NB4 (cell line): ENCODE data around the gene HSD17B2.

Experiments used
- CTCF ChIP-seq: IDR thresholded peaks from one replicate; pipeline ENCODE4 v1.5.1; 2012; ENCODE audit warnings: low read depth, low read length
- MAX ChIP-seq: IDR thresholded peaks from 2 replicates; pipeline ENCODE4 v1.6.1; 2011; ENCODE audit warnings: low read depth, low read length
- POLR2A ChIP-seq: IDR thresholded peaks from 2 replicates; pipeline ENCODE4 v1.6.1; 2011; ENCODE audit warnings: mild to moderate bottlenecking; ENCODE audit not compliant: insufficient read length; ENCODE audit errors: extremely low read depth

DNA sequence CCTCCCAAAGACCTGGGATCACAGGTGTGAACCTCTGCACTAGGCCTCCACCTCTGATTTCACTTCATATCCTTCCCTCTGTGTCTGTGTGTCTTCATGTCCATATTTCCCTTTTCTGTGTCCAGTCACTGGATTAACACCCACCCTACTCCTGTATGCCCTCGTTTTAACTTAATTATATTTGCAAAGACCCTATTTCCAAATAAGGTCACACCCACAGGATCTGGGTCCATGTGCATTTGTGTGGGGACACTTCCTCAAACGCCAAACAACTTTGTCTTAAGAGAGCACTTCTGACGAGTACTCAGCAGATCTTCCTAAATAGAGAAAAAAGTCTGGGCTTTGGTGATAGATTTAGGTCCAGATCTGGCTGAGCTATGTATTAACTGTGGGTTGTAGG, 78.7 kb downstream of the HSD17B2 start:
- TF ChIP-seq POLR2A (no peak), CTCF (no peak), MAX (no peak)
